ENCODE data around the gene TEP1. TPM values are rescaled to one million over a fixed set of nuclear protein-coding genes. Genes with fewer than 3 reads are reported as not detected.
"Not testable (repeated sequence)": the region's sequence is repeated elsewhere in the genome, so short reads cannot be mapped to it uniquely, and the experiment has no call there.

Gene TEP1
- total RNA-seq, 1 donor from 2014 or later = 38.7 TPM

- no peak for DNase-seq (ENCODE audit: low spot score)
Observed at GRCh38 chr14:20388159-20388558, 25.1 kb downstream of the TEP1 start.

- DNase-seq (ENCODE audit: low spot score) = no peak
Observed at GRCh38 chr14:20387576-20387975, 25.7 kb downstream of the TEP1 start.

GRCh38 chr14:20386276-20386855 lies 26.9 kb downstream of the TEP1 start:
- no peak for DNase-seq (ENCODE audit: low spot score)

- no peak for DNase-seq (ENCODE audit: low spot score)
Observed at GRCh38 chr14:20384886-20385285, 28.4 kb downstream of the TEP1 start.

- DNase-seq (ENCODE audit: low spot score) = no peak
Observed at GRCh38 chr14:20384321-20384720, 29.0 kb downstream of the TEP1 start.

- no peak for DNase-seq (ENCODE audit: low spot score)
Observed at GRCh38 chr14:20383636-20384035, 29.7 kb downstream of the TEP1 start.

- DNase-seq (ENCODE audit: low spot score) = no peak
Observed at GRCh38 chr14:20383032-20383431, 30.3 kb downstream of the TEP1 start.

- DNase-seq (ENCODE audit: low spot score) = no peak
Observed at GRCh38 chr14:20382526-20382925, 30.8 kb downstream of the TEP1 start.

- no peak for DNase-seq (ENCODE audit: low spot score)
Observed at GRCh38 chr14:20381341-20381740, 32.0 kb downstream of the TEP1 start.

- DNase-seq (ENCODE audit: low spot score) = no peak
Observed at GRCh38 chr14:20380681-20381080, 32.6 kb downstream of the TEP1 start.

GRCh38 chr14:20379743-20380142 lies 33.6 kb downstream of the TEP1 start:
- DNase-seq (ENCODE audit: low spot score) = no peak

- no peak for DNase-seq (ENCODE audit: low spot score)
Observed at GRCh38 chr14:20377171-20377570, 36.1 kb downstream of the TEP1 start.

GRCh38 chr14:20376071-20376588 lies 37.2 kb downstream of the TEP1 start:
- no peak for DNase-seq (ENCODE audit: low spot score)

GRCh38 chr14:20375471-20375870 lies 37.8 kb downstream of the TEP1 start:
- DNase-seq (ENCODE audit: low spot score) = no peak

- DNase-seq (ENCODE audit: low spot score) = no peak
Observed at GRCh38 chr14:20372796-20373195, 40.5 kb downstream of the TEP1 start.

- DNase-seq (ENCODE audit: low spot score) = no peak
Observed at GRCh38 chr14:20365928-20366327, 47.4 kb downstream of the TEP1 start.

- not testable (repeated sequence) for DNase-seq (ENCODE audit: low spot score)
Observed at GRCh38 chr14:20358474-20358873, 54.8 kb downstream of the TEP1 start.

GRCh38 chr14:20356422-20356821 lies 56.9 kb downstream of the TEP1 start:
- no peak for DNase-seq (ENCODE audit: low spot score)

- DNase-seq (ENCODE audit: low spot score) = no peak
Observed at GRCh38 chr14:20350860-20351259, 62.4 kb downstream of the TEP1 start.

GRCh38 chr14:20350282-20350681 lies 63.0 kb downstream of the TEP1 start:
- DNase-seq (ENCODE audit: low spot score) = no peak

GRCh38 chr14:20347747-20348146 lies 65.6 kb downstream of the TEP1 start:
- no peak for DNase-seq (ENCODE audit: low spot score)

- DNase-seq (ENCODE audit: low spot score) = no peak
Observed at GRCh38 chr14:20346713-20347112, 66.6 kb downstream of the TEP1 start.

GRCh38 chr14:20345366-20345765 lies 67.9 kb downstream of the TEP1 start:
- DNase-seq (ENCODE audit: low spot score) = no peak

- no peak for DNase-seq (ENCODE audit: low spot score)
Observed at GRCh38 chr14:20343862-20344220, 69.5 kb downstream of the TEP1 start.

Data from ureter (tissue), 1 donor.